HFF-Myc (cell line): ENCODE measurements around the gene MRPS9.

Experiments
- DNase-seq: peaks from one replicate; pipeline ENCODE4 v3.0.0-alpha.2; 2011; ENCODE audit warnings: low read depth; ENCODE audit errors: extremely low read depth
- H3K4me3 ChIP-seq: replicated peaks from 2 replicates; pipeline ENCODE4 v1.5.1; 2011; ENCODE audit warnings: low read depth, mild to moderate bottlenecking, control low read depth, low read length
- TF ChIP-seq, protein P1 (sequence below): IDR thresholded peaks from 2 replicates; pipeline ENCODE4 v1.5.1; 2012; ENCODE audit warnings: mild to moderate bottlenecking, low read depth, low read length, control low read depth; ENCODE audit errors: missing control alignments

MRPS9 gene

DNA sequence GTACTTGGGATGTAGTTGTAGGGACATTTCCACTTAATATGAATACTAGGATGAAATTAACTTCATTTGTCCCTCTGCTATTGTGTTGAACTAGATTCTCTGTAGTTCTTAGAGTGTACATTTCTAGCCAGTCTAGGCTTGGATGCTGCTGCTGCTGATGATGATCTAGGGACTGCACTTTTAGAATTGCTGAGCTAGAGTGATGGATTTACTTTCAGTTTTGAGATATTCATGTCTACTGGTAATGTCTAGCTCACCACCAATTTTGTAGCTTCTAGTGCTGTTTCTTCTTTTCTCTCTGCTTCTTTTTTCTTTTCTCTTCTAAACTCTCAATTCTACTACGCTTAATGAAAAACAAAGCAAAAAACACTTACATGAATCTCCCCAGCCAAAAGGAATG lies 49.4 kb downstream of the MRPS9 start:
- H3K4me3 ChIP-seq: no peak overlapping the region
- no peak for DNase-seq
- TF ChIP-seq, protein P1, sequence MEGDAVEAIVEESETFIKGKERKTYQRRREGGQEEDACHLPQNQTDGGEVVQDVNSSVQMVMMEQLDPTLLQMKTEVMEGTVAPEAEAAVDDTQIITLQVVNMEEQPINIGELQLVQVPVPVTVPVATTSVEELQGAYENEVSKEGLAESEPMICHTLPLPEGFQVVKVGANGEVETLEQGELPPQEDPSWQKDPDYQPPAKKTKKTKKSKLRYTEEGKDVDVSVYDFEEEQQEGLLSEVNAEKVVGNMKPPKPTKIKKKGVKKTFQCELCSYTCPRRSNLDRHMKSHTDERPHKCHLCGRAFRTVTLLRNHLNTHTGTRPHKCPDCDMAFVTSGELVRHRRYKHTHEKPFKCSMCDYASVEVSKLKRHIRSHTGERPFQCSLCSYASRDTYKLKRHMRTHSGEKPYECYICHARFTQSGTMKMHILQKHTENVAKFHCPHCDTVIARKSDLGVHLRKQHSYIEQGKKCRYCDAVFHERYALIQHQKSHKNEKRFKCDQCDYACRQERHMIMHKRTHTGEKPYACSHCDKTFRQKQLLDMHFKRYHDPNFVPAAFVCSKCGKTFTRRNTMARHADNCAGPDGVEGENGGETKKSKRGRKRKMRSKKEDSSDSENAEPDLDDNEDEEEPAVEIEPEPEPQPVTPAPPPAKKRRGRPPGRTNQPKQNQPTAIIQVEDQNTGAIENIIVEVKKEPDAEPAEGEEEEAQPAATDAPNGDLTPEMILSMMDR: no peak

DNA sequence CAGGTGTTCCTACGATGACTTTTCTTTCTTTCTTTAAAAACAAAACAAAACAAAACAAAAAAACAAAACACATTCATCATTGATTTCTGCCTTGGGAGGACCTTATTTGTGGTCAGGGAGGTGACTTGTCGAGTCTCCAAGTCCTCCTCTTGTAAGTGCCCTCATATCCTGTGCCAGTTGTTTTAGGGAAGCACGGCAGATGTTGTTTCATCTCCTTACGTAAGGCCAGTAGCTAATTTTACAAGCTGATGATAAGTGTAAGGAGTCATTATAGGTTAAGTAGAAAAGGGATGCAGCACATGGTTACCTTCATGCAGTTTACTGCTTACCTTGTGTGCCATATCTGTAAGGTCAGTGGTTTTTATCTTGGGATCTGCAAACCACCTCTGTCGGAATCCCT lies 52.2 kb downstream of the MRPS9 start:
- TF ChIP-seq, protein P1: no peak
- H3K4me3 ChIP-seq: no peak overlapping the region
- no peak for DNase-seq

DNA sequence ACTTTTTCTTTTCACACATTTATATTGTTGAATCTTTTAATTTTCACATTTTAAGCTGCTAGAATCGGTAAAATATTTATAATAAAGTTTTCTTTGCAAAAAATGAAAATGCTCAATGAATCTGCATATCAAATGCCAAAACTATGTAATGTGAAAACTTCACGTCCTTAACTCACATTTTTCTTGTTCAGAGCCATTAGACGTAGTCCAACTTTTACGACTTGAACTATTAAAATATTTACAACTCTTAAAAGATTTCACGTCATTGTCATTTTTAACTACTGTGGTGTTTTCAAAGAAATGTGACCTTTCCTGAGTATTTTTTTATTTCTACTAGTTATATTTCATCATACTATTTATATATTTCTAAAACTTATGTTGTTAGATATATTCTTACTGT lies 54.9 kb downstream of the MRPS9 start:
- TF ChIP-seq, protein P1: no peak
- no peak overlapping the region for H3K4me3 ChIP-seq
- DNase-seq: no peak

DNA sequence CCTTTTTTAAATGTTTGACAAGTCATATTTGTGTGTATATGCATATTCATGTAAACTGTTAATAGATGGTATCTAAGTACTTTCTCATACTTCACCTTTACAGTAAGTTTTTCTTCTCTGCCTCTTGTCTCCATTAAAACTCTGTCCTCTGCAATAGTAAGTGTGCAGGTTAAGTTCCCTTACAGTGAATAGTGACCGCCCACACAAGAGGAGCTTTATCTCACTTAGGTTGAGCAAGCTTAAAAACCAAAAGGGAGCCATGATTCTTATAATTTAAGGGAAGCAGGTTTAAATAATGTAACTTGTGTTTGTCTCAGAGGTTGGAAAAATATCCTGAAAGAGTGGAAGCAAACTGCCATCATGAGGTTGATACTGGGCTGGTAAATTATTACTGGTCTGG lies 61.3 kb downstream of the MRPS9 start:
- no peak overlapping the region for H3K4me3 ChIP-seq
- TF ChIP-seq, protein P1: no peak
- DNase-seq: no peak

DNA sequence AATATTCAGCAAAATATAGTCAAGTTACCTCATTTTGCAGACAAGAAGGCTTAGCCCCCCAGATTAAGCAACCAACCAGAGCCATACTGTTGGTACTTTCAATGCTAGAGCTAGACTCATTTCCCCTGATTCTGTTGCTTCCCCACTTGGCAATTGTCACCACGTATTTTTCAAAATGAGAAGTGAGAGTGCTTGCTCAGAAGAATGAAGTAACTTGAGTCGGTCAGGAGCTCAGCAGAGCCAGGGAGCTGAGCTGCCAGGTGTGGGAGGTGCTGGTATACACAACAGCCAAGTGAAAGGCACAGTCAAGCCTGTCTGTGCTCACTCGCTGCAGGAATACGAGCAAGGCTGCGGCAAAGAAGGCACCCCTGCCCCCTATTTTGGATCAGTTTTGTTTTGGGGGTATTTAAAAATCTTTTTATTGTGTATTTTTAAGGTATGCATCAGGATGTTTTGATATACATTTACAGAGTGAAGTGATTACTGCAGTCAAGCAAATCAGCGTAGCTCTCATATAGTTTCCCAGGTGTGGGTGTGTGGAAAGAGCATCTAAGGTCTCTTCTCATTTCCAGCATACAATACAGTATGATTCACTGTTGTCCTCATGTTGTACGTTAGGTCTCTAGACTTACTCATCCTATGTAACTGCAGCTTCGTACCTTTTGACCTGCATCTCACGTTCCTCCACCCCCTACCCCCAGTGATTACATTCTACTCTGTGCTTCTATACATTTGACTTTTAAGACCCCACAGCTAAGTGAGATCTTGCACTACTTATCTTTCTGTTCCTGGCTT lies 62.4 kb downstream of the MRPS9 start:
- DNase-seq: no peak

DNA sequence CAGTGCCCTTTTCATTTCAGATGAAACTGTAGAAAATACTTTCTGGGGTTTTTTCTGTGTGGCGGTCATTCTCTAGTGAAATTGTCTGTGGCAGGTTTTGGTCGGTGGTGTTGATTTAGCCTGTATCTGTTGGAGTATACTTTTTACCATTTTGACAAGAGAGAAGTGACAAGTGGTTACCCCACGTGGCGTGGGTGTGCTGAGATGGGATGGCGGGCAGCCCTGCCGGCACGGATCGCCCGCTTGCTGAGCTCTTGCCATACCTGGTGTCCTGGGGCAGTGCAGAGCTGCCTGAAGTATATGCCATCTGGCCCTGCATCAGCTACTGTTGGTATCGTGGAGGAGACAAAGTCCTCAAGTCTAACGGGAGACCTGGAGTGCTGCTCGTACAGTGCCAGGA lies 64.1 kb downstream of the MRPS9 start:
- H3K4me3 ChIP-seq: no peak overlapping the region
- TF ChIP-seq, protein P1: no peak
- DNase-seq: no peak

More for the DNA sequence above, 62.4 kb downstream of the MRPS9 start:
- TF ChIP-seq, protein P1: no peak
- H3K4me3 ChIP-seq: no peak overlapping the region
